HEK293T (cell line): Measurements from ENCODE around the gene ANKRD22.
A peak's percentile ranks its signal among the peaks of the same experiment; 100 is the strongest.

Source experiments
- CTCF ChIA-PET: fragments of 350-600 bp; formaldehyde crosslinking; extraction: SDS; loops from one replicate; lab custom pipeline; 2021; ENCODE audit warnings: antibody characterized with exemption, inconsistent platforms; lab: Yijun Ruan, JAX
- POLR2A ChIA-PET: fragments of 350-600 bp; formaldehyde crosslinking; extraction: SDS; loops from one replicate; lab custom pipeline; 2020; ENCODE audit warnings: antibody characterized with exemption, inconsistent platforms; lab: Yijun Ruan, JAX
- DNase-seq: peaks from one replicate; pipeline ENCODE4 v3.0.0; 2012; ENCODE audit warnings: mixed read lengths; ENCODE audit errors: extremely low spot score
- ARNT ChIP-seq: fragments of 450-650 bp; IDR thresholded peaks from 2 replicates; pipeline ENCODE4 v1.6.1; 2017; ENCODE audit warnings: mild to moderate bottlenecking
- BHLHE40 ChIP-seq: fragments of 450-650 bp; IDR thresholded peaks from 2 replicates; pipeline ENCODE4 v1.6.1; 2016; ENCODE audit warnings: mild to moderate bottlenecking, moderate library complexity, borderline replicate concordance
- CTBP1 ChIP-seq: fragments of 450-650 bp; IDR thresholded peaks from 2 replicates; pipeline ENCODE4 v1.6.1; 2016; ENCODE audit warnings: borderline replicate concordance
- ELF4 ChIP-seq: fragments of 450-650 bp; IDR thresholded peaks from 2 replicates; pipeline ENCODE4 v1.6.1; 2017; ENCODE audit warnings: antibody characterized with exemption
- FOXA1 ChIP-seq: fragments of 450-650 bp; IDR thresholded peaks from 2 replicates; pipeline ENCODE4 v1.6.1; 2016; ENCODE audit warnings: mild to moderate bottlenecking
- FOXK2 ChIP-seq: fragments of 450-650 bp; IDR thresholded peaks from 2 replicates; pipeline ENCODE4 v1.6.1; 2016; ENCODE audit warnings: mild to moderate bottlenecking
- FOXM1 ChIP-seq: fragments of 450-650 bp; IDR thresholded peaks from 2 replicates; pipeline ENCODE4 v1.6.1; 2017; ENCODE audit warnings: mild to moderate bottlenecking, borderline replicate concordance
- HDGF ChIP-seq: fragments of 450-650 bp; IDR thresholded peaks from 2 replicates; pipeline ENCODE4 v1.6.1; 2017; ENCODE audit warnings: antibody characterized with exemption, borderline replicate concordance
- L3MBTL2 ChIP-seq: fragments of 450-650 bp; conservative IDR thresholded peaks from 2 replicates; pipeline ENCODE4 v1.6.1; 2016; ENCODE audit warnings: mild to moderate bottlenecking
- LEF1 ChIP-seq: fragments of 450-650 bp; IDR thresholded peaks from 2 replicates; pipeline ENCODE4 v1.6.1; 2017; ENCODE audit warnings: mild to moderate bottlenecking, borderline replicate concordance
- NFRKB ChIP-seq: fragments of 450-650 bp; IDR thresholded peaks from 2 replicates; pipeline ENCODE4 v1.6.1; 2016; ENCODE audit warnings: mild to moderate bottlenecking, moderate library complexity
- SP1 ChIP-seq: fragments of 450-650 bp; IDR thresholded peaks from 2 replicates; pipeline ENCODE4 v1.6.1; 2017
- SUZ12 ChIP-seq: fragments of 450-650 bp; IDR thresholded peaks from 2 replicates; pipeline ENCODE4 v1.6.1; 2016; ENCODE audit warnings: mild to moderate bottlenecking
- TARDBP ChIP-seq: fragments of 450-650 bp; IDR thresholded peaks from 2 replicates; pipeline ENCODE4 v1.6.1; 2016
- ZNF384 ChIP-seq: fragments of 450-650 bp; IDR thresholded peaks from 2 replicates; pipeline ENCODE4 v1.6.1; 2016
- TF ChIP-seq, protein P1 (sequence below): fragments of 450-650 bp; IDR thresholded peaks from 2 replicates; pipeline ENCODE4 v1.6.1; 2016

ANKRD22 gene

DNA sequence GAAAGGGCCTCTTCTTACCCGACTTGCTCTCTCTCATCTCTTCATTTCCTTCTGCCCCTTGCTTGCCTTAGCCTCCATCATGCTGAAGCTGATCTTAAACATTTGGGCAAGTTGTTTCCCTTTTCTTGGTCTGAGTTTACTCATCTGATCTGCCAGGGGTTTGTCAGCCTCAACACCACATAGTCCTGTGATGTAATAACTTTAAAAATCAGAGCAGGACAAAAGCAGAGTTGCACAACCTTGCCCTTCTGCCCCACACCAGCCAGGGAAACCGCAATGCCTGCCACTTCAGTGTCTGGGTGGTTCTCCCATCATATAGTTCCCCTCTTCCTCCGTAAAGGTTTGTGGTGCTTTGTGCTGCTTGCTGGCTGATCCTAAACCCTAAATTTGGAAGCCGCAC is 59.0 kb downstream of the ANKRD22 start:
- no peak for DNase-seq
- no peak for TF ChIP-seq ELF4
- no peak for TF ChIP-seq L3MBTL2
- no peak for TF ChIP-seq ZNF384
- no peak for TF ChIP-seq CTBP1
- no peak for TF ChIP-seq FOXK2
- TF ChIP-seq NFRKB = no peak
- no peak for TF ChIP-seq SP1
- no peak for TF ChIP-seq LEF1
- TF ChIP-seq FOXA1 = no peak
- no peak for TF ChIP-seq TARDBP
- no peak for TF ChIP-seq ARNT
- no peak for TF ChIP-seq BHLHE40
- TF ChIP-seq HDGF = no peak
- TF ChIP-seq FOXM1 = no peak
- no peak for TF ChIP-seq SUZ12
- POLR2A ChIA-PET = no interaction called here
- CTCF ChIA-PET = no interaction called here

DNA sequence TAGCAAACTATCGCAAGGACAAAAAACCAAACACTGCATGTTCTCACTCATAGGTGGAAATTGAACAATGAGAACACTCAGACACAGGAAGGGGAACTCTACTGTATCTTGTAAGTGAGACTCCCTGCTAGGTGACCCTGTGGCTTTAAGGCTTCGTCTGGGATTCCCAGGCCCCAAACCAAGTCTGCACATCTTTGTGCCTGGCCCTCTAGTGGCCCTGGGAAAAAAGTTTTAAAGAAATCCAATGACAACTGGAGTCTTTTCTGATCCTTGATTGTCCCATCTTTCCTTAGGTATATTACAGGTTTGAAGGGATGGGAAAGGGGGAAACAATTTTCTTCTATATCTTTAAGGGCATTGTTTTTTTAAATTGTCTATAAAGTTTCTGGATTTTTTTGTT is 59.7 kb downstream of the ANKRD22 start:
- POLR2A ChIA-PET = no interaction called here
- TF ChIP-seq ZNF384 (no peak), L3MBTL2 (0 out of 2 replicates have a peak, but pooled peaks have one; percentile 20)
- CTCF ChIA-PET = no interaction called here
- peak; percentile 63 for DNase-seq

DNA sequence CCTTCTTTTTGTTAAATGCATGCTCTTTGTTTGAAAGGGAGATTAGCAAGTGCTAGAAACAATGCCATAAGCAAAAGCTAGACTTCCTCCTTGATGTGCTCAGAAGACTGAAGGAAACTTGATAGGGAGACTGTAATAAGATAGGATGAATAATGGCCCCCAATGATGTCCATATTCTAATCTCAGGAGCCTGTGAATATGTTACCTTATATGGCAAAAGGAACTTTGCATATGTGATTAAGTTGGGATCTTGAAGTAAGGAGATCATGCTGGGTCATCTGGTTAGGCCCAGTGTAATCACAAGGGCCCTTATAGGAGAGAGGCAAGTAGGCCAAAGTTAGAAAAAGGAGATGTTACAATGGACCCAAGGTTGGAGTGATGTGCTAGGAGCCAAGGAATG is 62.7 kb downstream of the ANKRD22 start:
- CTCF ChIA-PET = no interaction called here

DNA sequence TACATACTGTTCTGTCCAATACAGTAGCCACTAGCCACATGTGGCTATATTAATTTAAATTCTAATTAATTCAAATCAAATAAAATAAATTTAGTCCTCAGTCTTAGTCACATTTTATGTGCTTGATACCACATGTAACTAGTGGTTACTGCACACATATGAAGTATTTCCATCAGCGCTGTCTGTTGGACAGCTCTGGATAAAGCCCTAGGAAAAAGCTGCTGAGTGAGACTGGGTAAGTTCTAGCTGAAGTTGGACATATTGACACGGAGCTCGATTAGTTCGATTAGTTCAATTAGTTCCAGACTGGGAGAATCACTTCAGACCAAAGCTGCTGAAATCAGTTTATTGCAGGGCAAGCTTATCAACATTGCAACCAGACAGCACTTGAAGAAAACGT is 64.2 kb downstream of the ANKRD22 start:
- TF ChIP-seq BHLHE40 (no peak), ZNF384 (no peak), ELF4 (no peak), SP1 (no peak), ARNT (no peak), CTBP1 (no peak), FOXM1 (no peak), LEF1 (no peak), NFRKB (no peak), HDGF (no peak), TARDBP (no peak), FOXA1 (no peak)
- ChIA-PET POLR2A (interaction anchor here (0.5 to 0.6 kb wide), 2 partner anchors 10 to 96 kb away, joined by 3 read pairs; no protein-coding TSS in a partner anchor), CTCF (no interaction called here)
- no peak for DNase-seq

More for the DNA sequence above, 62.7 kb downstream of the ANKRD22 start:
- TF ChIP-seq FOXM1 = no peak
- TF ChIP-seq BHLHE40 = no peak
- TF ChIP-seq LEF1 = no peak
- TF ChIP-seq TARDBP = no peak
- no peak for TF ChIP-seq SP1
- no peak for TF ChIP-seq HDGF
- TF ChIP-seq ELF4 = no peak
- no peak for TF ChIP-seq FOXA1
- no peak for TF ChIP-seq CTBP1
- TF ChIP-seq ARNT = no peak
- TF ChIP-seq L3MBTL2 = no peak
- no peak for TF ChIP-seq NFRKB
- TF ChIP-seq, protein P1, sequence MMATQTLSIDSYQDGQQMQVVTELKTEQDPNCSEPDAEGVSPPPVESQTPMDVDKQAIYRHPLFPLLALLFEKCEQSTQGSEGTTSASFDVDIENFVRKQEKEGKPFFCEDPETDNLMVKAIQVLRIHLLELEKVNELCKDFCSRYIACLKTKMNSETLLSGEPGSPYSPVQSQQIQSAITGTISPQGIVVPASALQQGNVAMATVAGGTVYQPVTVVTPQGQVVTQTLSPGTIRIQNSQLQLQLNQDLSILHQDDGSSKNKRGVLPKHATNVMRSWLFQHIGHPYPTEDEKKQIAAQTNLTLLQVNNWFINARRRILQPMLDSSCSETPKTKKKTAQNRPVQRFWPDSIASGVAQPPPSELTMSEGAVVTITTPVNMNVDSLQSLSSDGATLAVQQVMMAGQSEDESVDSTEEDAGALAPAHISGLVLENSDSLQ = no peak
- TF ChIP-seq FOXK2 = no peak
- no peak for TF ChIP-seq SUZ12
- no peak for TF ChIP-seq ZNF384
- POLR2A ChIA-PET = no interaction called here
- DNase-seq = no peak

DNA sequence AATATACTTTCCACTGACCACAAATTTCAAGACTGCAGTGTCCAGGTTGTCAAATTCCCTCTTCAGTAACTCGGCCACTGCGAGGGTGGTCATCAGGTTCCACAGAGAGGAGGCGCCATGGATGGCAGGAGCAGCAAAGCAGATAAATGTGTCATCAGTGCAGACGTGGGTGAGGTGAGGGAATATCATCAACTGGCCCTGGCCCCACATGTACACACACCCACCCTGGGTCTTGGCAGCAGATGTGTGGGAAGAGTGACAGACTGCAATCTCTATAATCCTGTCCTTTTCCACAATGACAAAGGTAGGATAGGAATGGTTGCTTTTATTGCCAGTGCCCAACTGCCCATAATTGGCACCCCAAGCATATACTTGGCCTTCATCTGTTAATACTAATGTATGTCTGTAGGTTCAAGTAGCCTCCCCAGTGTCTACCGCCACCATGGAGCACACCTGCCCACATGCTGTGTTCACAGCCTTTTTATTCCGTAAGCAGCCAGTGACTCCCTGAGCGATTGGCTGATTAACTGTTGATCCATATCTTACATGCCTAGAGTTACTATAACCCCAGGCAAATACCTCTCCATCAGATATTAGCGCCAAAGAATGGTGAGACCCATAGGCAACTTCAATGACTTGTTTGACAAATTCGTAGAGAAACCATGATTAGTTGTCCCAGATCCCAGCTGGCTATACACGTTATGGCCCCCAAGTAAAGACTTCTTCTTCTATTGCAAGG is 65.4 kb downstream of the ANKRD22 start:
- CTCF ChIA-PET = no interaction called here
- TF ChIP-seq BHLHE40 (no peak), LEF1 (no peak), SUZ12 (no peak), NFRKB (no peak), L3MBTL2 (no peak), FOXK2 (no peak), HDGF (no peak)
- TF ChIP-seq, protein P1 = no peak
- POLR2A ChIA-PET = no interaction called here
- DNase-seq = no peak

DNA sequence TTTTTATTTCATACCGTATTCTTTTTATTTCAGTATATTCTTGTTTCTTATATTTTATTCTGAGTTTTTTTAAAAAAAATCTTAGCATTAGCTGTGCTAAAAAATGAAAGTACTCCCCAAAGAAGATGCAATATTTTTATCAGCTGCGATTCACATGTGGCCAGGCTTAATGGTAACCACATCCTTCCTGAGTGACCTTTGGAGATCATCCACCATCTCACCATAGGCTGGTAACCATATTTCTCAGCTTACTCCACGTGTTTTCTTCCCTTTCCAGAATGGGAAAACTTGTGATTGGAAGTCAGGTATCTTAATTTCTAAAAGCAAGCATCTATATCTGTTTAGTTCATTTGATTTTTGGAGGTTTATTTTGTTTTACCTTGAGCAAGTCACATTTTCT is 67.9 kb downstream of the ANKRD22 start:
- DNase-seq = no peak
- ChIA-PET POLR2A (no interaction called here), CTCF (no interaction called here)
- TF ChIP-seq BHLHE40 (no peak), LEF1 (no peak), SP1 (no peak), HDGF (no peak), ELF4 (no peak), SUZ12 (no peak), L3MBTL2 (no peak), FOXM1 (no peak), ZNF384 (no peak), NFRKB (no peak), ARNT (no peak), TARDBP (no peak), CTBP1 (no peak), FOXK2 (no peak), FOXA1 (no peak)
- TF ChIP-seq, protein P1 = no peak
